Psoas muscle (tissue), 8 donors: ENCODE measurements around the gene MARK4. TPM values are rescaled to one million over a fixed set of nuclear protein-coding genes. Genes with fewer than 3 reads are reported as not detected.

ENCODE experiments used
- ATAC-seq, 4 donors: fragments of 200-7000 bp; cut with Tn5 transposase; one replicate each; pipeline ENCODE4 v1.9.1; 2020; ENCODE audit warnings: moderate library complexity in 3 of 4, mild to moderate bottlenecking in 2 of 4
- DNase-seq, 2 donors: peaks; one replicate each; pipeline ENCODE4 v3.0.0-alpha.2; 2020
- H3K27ac ChIP-seq: fragments of 200-600 bp; one replicate; pipeline ENCODE4 v1.8.0; 2022
- H3K27me3 ChIP-seq, 3 donors: fragments of 200-600 bp in 1 of 3; one replicate each; pipeline versions ENCODE4 v1.6.1 to v1.8.0; 2013 to 2022; ENCODE audit warnings: low read length in 2 of 3, mild to moderate bottlenecking in 2 of 3, moderate library complexity in 1 of 3; ENCODE audit not compliant: insufficient read depth in 3 of 3
- H3K36me3 ChIP-seq, 2 donors: fragments of 200-600 bp in 1 of 2; one replicate each; pipeline versions ENCODE4 v1.6.1 to v1.8.0; 2013 to 2022; ENCODE audit warnings: low read depth in 1 of 2, mild to moderate bottlenecking in 1 of 2, moderate library complexity in 1 of 2; ENCODE audit not compliant: insufficient read depth in 1 of 2
- H3K4me1 ChIP-seq: fragments of 200-600 bp; one replicate; pipeline ENCODE4 v1.8.0; 2022
- H3K4me3 ChIP-seq: fragments of 200-600 bp; one replicate; pipeline ENCODE4 v1.8.0; 2022; ENCODE audit warnings: mild to moderate bottlenecking
- H3K9me3 ChIP-seq: fragments of 200-600 bp; one replicate; pipeline ENCODE4 v1.8.0; 2022
- CTCF ChIP-seq: fragments of 200-600 bp; IDR thresholded peaks from one replicate; pipeline ENCODE4 v1.8.0; 2022; ENCODE audit warnings: antibody characterized with exemption
- WGBS, 3 donors: extraction: QIAGEN DNeasy Blood & Tissue Kit; methylation state at CpG; one replicate each; pipeline versions ENCODE4 v1.1.6 to v1.1.7; 2013; 5-methylcytosine and 5-hydroxymethylcytosine counted together
- intact Hi-C, 2 donors: fragments of 100-400 bp; cut with DNase I; formaldehyde crosslinking; loops; one replicate each; pipeline versions ENCODE4 v1.11.0 to v1.14.2; 2022
- polyA plus RNA-seq, 3 donors: library from polyadenylated mRNA; stranded (reverse); fragments of 200-250 nt; gene quantifications; one replicate each; pipeline ENCODE4 v1.2.3, GENCODE V29; 2013
- total RNA-seq, 4 donors: library from RNA; stranded (reverse); fragmentation: NEBNext Ultra II Directional in 2 of 4; extraction: Animal tissue kit (Norgen Biotek cat#: 25700) in 2 of 4; gene quantifications; one replicate each; pipeline versions ENCODE4 v1.2.1 to v1.2.4, GENCODE V29; 2021 to 2023
- donor health status: healthy with polysubstance abuse.
- donor health status: DM: no; HTN: no; CAD: no; lungs with moderate emphysema.
- donor health status: Bipolar disorder and iron deficiency.
- donor health status: healthy.
- donor health status: DM: yes; HTN: yes; CAD: no.
- donor health status: DM: no; HTN: no; CAD: no.
- donor health status: DM: no; HTN: no; CAD: no.
- donor health status: DM: yes; HTN: yes; CAD: no.

MARK4 gene
- total and polyA plus RNA-seq, 7 donors = 11.0 to 37.7 (median 29.7) TPM

GRCh38 chr19:45350477-45351058 lies 99.5 kb downstream of the MARK4 start:
- Histone ChIP-seq H3K4me3 (no peak overlapping the region), H3K27me3 (peaks cover 0 to 5% (median 5%) of the 10 kb centered on the region in 3 donors), H3K36me3 (peaks cover 2 to 40% of the 10 kb centered on the region in 2 donors), H3K4me1 (no peaks in the 10 kb centered on the region), H3K27ac (no peak overlapping the region), H3K9me3 (no peaks in the 10 kb centered on the region)
- intact Hi-C loops = no loop called here
- ATAC-seq (no peak), DNase-seq (no peak)
- TF ChIP-seq CTCF = no peak
- 84 to 91% (median 89%) methylated on average over 17 of the region's 17 CpGs for WGBS, 3 donors

- DNase-seq (no peak), ATAC-seq (no peak)
- 66 to 72% (median 69%) methylated on average over 13 of the region's 13 CpGs for WGBS, 3 donors
- Histone ChIP-seq H3K36me3 (peaks cover 2 to 45% of the 10 kb centered on the region in 2 donors), H3K27ac (no peak overlapping the region), H3K4me3 (no peak overlapping the region), H3K4me1 (no peaks in the 10 kb centered on the region), H3K27me3 (peaks cover 0 to 4% (median under 1%) of the 10 kb centered on the region in 3 donors), H3K9me3 (no peaks in the 10 kb centered on the region)
- intact Hi-C loops = no loop called here
- no peak for TF ChIP-seq CTCF
These were observed 100.4 kb downstream of the MARK4 start for GRCh38 chr19:45351401-45351952.

GRCh38 chr19:45352062-45352461 lies 101.0 kb downstream of the MARK4 start:
- no peaks in the 10 kb centered on the region for H3K27me3 ChIP-seq
- ATAC-seq (no peak), DNase-seq (no peak)
- H3K27ac ChIP-seq = no peak overlapping the region
- no peak overlapping the region for H3K4me3 ChIP-seq
- H3K9me3 ChIP-seq = no peaks in the 10 kb centered on the region
- WGBS, 3 donors = 80 to 84% (median 84%) methylated on average over 15 of the region's 15 CpGs
- H3K4me1 ChIP-seq = no peaks in the 10 kb centered on the region
- H3K36me3 ChIP-seq = peaks cover 2 to 51% of the 10 kb centered on the region in 2 donors
- no peak for TF ChIP-seq CTCF
- intact Hi-C loops = no loop called here

- no peak for ATAC-seq
- no peak for TF ChIP-seq CTCF
- H3K27me3 ChIP-seq = no peaks in the 10 kb centered on the region
- no peak overlapping the region for H3K27ac ChIP-seq
- no peaks in the 10 kb centered on the region for H3K4me1 ChIP-seq
- WGBS, 3 donors = 95 to 97% (median 95%) methylated on average over 20 of the region's 20 CpGs
- DNase-seq = no peak
- H3K9me3 ChIP-seq = no peaks in the 10 kb centered on the region
- no peak overlapping the region for H3K4me3 ChIP-seq
- peaks cover 2 to 51% of the 10 kb centered on the region in 2 donors for H3K36me3 ChIP-seq
- intact Hi-C loops = no loop called here
These were observed 101.4 kb downstream of the MARK4 start for GRCh38 chr19:45352471-45352870.
